IMR-90 (cell line): Measurements from ENCODE around the gene FAM162A. TPM values are rescaled to one million over a fixed set of nuclear protein-coding genes. Genes with fewer than 3 reads are reported as not detected.

Source experiments
- ATAC-seq: fragments of 200-7000 bp; cut with Tn5 transposase; 2 replicates; pipeline ENCODE4 v1.9.1; 2020; ENCODE audit warnings: low read depth, mild to moderate bottlenecking, moderate library complexity
- BruUV-seq: library from RNA; stranded (reverse); fragments of 400-500 nt; replicated peaks from 2 replicates; lab custom pipeline; 2021; lab: Mats Ljungman, UMichigan
- CTCF ChIA-PET: fragments of 300-600 bp; formaldehyde crosslinking; extraction: SDS; loops from one replicate; lab custom pipeline; 2021; ENCODE audit warnings: antibody characterized with exemption; lab: Yijun Ruan, JAX
- POLR2A ChIA-PET: fragments of 300-600 bp; sonication (Branson Sonifier 250); formaldehyde crosslinking; loops from one replicate; lab custom pipeline; 2022; ENCODE audit warnings: antibody characterized with exemption; ENCODE audit not compliant: unreplicated experiment; lab: Charles Lee
- DNase-seq: peaks from one replicate; pipeline ENCODE4 v3.0.0; 2013
- H2AFZ ChIP-seq: replicated peaks from 2 replicates; pipeline ENCODE3; 2013; ENCODE audit warnings: low read length, mild to moderate bottlenecking; ENCODE audit not compliant: poor library complexity
- H2AK5ac ChIP-seq: 2 replicates; pipeline ENCODE4 v1.6.1; 2013; ENCODE audit warnings: low read depth, low read length, inconsistent platforms
- H2AK9ac ChIP-seq: replicated peaks from 2 replicates; pipeline ENCODE3; 2013; ENCODE audit warnings: mild to moderate bottlenecking, low read depth, low read length, moderate library complexity; ENCODE audit not compliant: poor library complexity
- H2BK120ac ChIP-seq: 2 replicates; pipeline ENCODE4 v1.6.1; 2013; ENCODE audit warnings: low read depth, low read length, inconsistent platforms
- H2BK15ac ChIP-seq: 3 replicates; pipeline ENCODE4 v1.6.1; 2013; ENCODE audit warnings: low read depth, low read length, inconsistent platforms
- H2BK20ac ChIP-seq: 2 replicates; pipeline ENCODE4 v1.6.1; 2013; ENCODE audit warnings: low read depth, mild to moderate bottlenecking, inconsistent platforms, low read length, moderate library complexity
- H2BK5ac ChIP-seq: 2 replicates; pipeline ENCODE4 v1.6.1; 2013; ENCODE audit warnings: mild to moderate bottlenecking, low read depth, low read length, inconsistent platforms; ENCODE audit not compliant: poor library complexity, severe bottlenecking
- H3K14ac ChIP-seq: replicated peaks from 2 replicates; pipeline ENCODE4 v1.6.1; 2013; ENCODE audit warnings: low read depth, low read length, inconsistent platforms
- H3K18ac ChIP-seq: 2 replicates; pipeline ENCODE4 v1.6.1; 2013; ENCODE audit warnings: low read depth, low read length, control low read depth
- H3K23ac ChIP-seq: 2 replicates; pipeline ENCODE4 v1.6.1; 2013; ENCODE audit warnings: low read depth, low read length, inconsistent platforms
- H3K27ac ChIP-seq: 2 replicates; pipeline ENCODE4 v1.5.1; 2013; ENCODE audit warnings: mild to moderate bottlenecking, control low read depth, low read length; ENCODE audit not compliant: insufficient read depth
- H3K27me3 ChIP-seq: 2 replicates; pipeline ENCODE4 v1.6.1; 2013; ENCODE audit warnings: low read length; ENCODE audit not compliant: control insufficient read depth, insufficient read depth
- H3K36me3 ChIP-seq: 2 replicates; pipeline ENCODE4 v1.6.1; 2013; ENCODE audit warnings: low read length, mixed read lengths; ENCODE audit not compliant: control insufficient read depth, insufficient read depth
- H3K4ac ChIP-seq: 2 replicates; pipeline ENCODE4 v1.6.1; 2013; ENCODE audit warnings: low read depth, low read length, inconsistent platforms
- H3K4me1 ChIP-seq: 2 replicates; pipeline ENCODE4 v1.6.1; 2013; ENCODE audit warnings: low read length, mixed read lengths; ENCODE audit not compliant: control insufficient read depth, insufficient read depth
- H3K4me2 ChIP-seq: 2 replicates; pipeline ENCODE4 v1.6.1; 2013; ENCODE audit warnings: low read depth, mild to moderate bottlenecking, control low read depth, low read length, moderate library complexity
- H3K4me3 ChIP-seq: 2 replicates; pipeline ENCODE4 v1.5.1; 2013; ENCODE audit warnings: low read depth, mild to moderate bottlenecking, control low read depth, low read length, moderate library complexity; ENCODE audit not compliant: insufficient read depth
- H3K56ac ChIP-seq: 2 replicates; pipeline ENCODE4 v1.6.1; 2013; ENCODE audit warnings: low read length, inconsistent platforms; ENCODE audit not compliant: insufficient read depth; ENCODE audit errors: extremely low read depth
- H3K79me1 ChIP-seq, 2 experiments: 2 replicates each; pipeline ENCODE4 v1.6.1; 2013; ENCODE audit warnings: low read length in 2 of 2, inconsistent platforms in 1 of 2, low read depth in 1 of 2
- H3K9ac ChIP-seq: 2 replicates; pipeline ENCODE4 v1.6.1; 2013; ENCODE audit warnings: low read depth, low read length, control low read depth
- H3K9me1 ChIP-seq: 2 replicates; pipeline ENCODE4 v1.6.1; 2013; ENCODE audit warnings: low read length, inconsistent platforms; ENCODE audit not compliant: insufficient read depth
- H3K9me3 ChIP-seq: 2 replicates; pipeline ENCODE4 v1.6.1; 2013; ENCODE audit warnings: low read length; ENCODE audit not compliant: control insufficient read depth, insufficient read depth
- H4K20me1 ChIP-seq: 2 replicates; pipeline ENCODE4 v1.6.1; 2013; ENCODE audit warnings: low read length, inconsistent platforms; ENCODE audit not compliant: insufficient read depth
- H4K5ac ChIP-seq: 2 replicates; pipeline ENCODE4 v1.6.1; 2013; ENCODE audit warnings: mild to moderate bottlenecking, low read depth, low read length, control low read depth
- H4K8ac ChIP-seq, 2 experiments: 2 replicates each; pipeline ENCODE4 v1.6.1; 2013; ENCODE audit warnings: low read depth in 2 of 2, low read length in 2 of 2, control low read depth in 1 of 2, inconsistent platforms in 1 of 2
- H4K91ac ChIP-seq: 2 replicates; pipeline ENCODE4 v1.6.1; 2013; ENCODE audit warnings: low read depth, low read length, inconsistent platforms; ENCODE audit not compliant: insufficient read depth
- BHLHE40 ChIP-seq: fragments of 150-350 bp; IDR thresholded peaks from 2 replicates; pipeline ENCODE4 v1.6.1; 2016; ENCODE audit warnings: mild to moderate bottlenecking, low read depth, low read length
- CHD1 ChIP-seq: IDR thresholded peaks from 2 replicates; pipeline ENCODE4 v1.6.1; 2012; ENCODE audit warnings: low read depth, low read length, improper control_type of control experiment
- FOS ChIP-seq: fragments of 150-350 bp; IDR thresholded peaks from 2 replicates; pipeline ENCODE4 v1.6.1; 2016; ENCODE audit warnings: low read depth, low read length
- MAFK ChIP-seq: IDR thresholded peaks from 2 replicates; pipeline ENCODE4 v1.6.1; 2012; ENCODE audit warnings: low read depth, low read length, improper control_type of control experiment
- MXI1 ChIP-seq: IDR thresholded peaks from 2 replicates; pipeline ENCODE4 v1.6.1; 2012; ENCODE audit warnings: low read depth, mild to moderate bottlenecking, low read length, moderate library complexity, borderline replicate concordance
- NFE2L2 ChIP-seq: fragments of 150-350 bp; IDR thresholded peaks from 2 replicates; pipeline ENCODE4 v1.6.1; 2016; ENCODE audit warnings: low read depth, mild to moderate bottlenecking, low read length
- POLR2A ChIP-seq: IDR thresholded peaks from 2 replicates; pipeline ENCODE4 v1.6.1; 2012; ENCODE audit warnings: mild to moderate bottlenecking, low read depth, low read length
- RAD21 ChIP-seq: IDR thresholded peaks from 2 replicates; pipeline ENCODE4 v1.6.1; 2012; ENCODE audit warnings: low read length, improper control_type of control experiment
- RCOR1 ChIP-seq: IDR thresholded peaks from 2 replicates; pipeline ENCODE4 v1.6.1; 2012; ENCODE audit warnings: mild to moderate bottlenecking, low read length, improper control_type of control experiment; ENCODE audit not compliant: insufficient replicate concordance
- whole genome bisulfite sequencing, 2 experiments: methylation state at CpG; one replicate each; pipeline versions ENCODE4 v1.1.5 to v1.1.7; 2013; ENCODE audit warnings: missing lambda C conversion rate in 2 of 2; ENCODE audit not compliant: insufficient read length in 1 of 2; ENCODE audit errors: extremely low coverage in 2 of 2; 5-methylcytosine and 5-hydroxymethylcytosine counted together
- dilution Hi-C: fragments of 300-500 bp; cut with HindIII; formaldehyde crosslinking; loops from one replicate; pipeline ENCODE4 v1.14.3; 2018; ENCODE audit warnings: low sequenced_read_pairs; ENCODE audit not compliant: unreplicated experiment
- in situ Hi-C: fragments of 300-500 bp; cut with MboI; formaldehyde crosslinking; loops from 3 replicates; pipeline ENCODE4 v1.14.3; 2019; ENCODE audit warnings: low sequenced_read_pairs, inconsistent platforms, mixed read lengths
- intact Hi-C: fragments of 100-400 bp; cut with micrococcal nuclease; formaldehyde crosslinking; loops from 2 replicates; pipeline ENCODE4 v1.10.0; 2022
- polyA plus RNA-seq, 3 experiments: library from polyadenylated mRNA; depleted of rRNA; stranded (reverse); fragments of >200 nt; gene quantifications; 2 replicates each; pipeline ENCODE4 v1.2.3, GENCODE V29; 2012; ENCODE audit warnings: low replicate concordance in 1 of 3
- total RNA-seq: library from RNA; depleted of rRNA; stranded (reverse); fragments of >200 nt; gene quantifications from 2 replicates; pipeline ENCODE4 v1.2.3, GENCODE V29; 2012
- TF ChIP-seq, protein P1 (sequence below): fragments of 150-350 bp; IDR thresholded peaks from 2 replicates; pipeline ENCODE4 v1.6.1; 2016; ENCODE audit warnings: low read depth, mild to moderate bottlenecking, low read length, moderate library complexity, borderline replicate concordance
- TF ChIP-seq, protein P2 (sequence below): conservative IDR thresholded peaks from 2 replicates; pipeline ENCODE4 v1.5.1; 2012; ENCODE audit warnings: mild to moderate bottlenecking, low read depth, low read length, improper control_type of control experiment
- TF ChIP-seq, protein P3 (sequence below): fragments of 150-350 bp; IDR thresholded peaks from 2 replicates; pipeline ENCODE4 v1.6.1; 2017; ENCODE audit warnings: mild to moderate bottlenecking, antibody characterized with exemption, low read length, low read depth

The FAM162A gene
- total and polyA plus RNA-seq, 2 of the 4 experiments (the other 2 are of a cell fraction): 33.9 to 66.8 TPM

DNA sequence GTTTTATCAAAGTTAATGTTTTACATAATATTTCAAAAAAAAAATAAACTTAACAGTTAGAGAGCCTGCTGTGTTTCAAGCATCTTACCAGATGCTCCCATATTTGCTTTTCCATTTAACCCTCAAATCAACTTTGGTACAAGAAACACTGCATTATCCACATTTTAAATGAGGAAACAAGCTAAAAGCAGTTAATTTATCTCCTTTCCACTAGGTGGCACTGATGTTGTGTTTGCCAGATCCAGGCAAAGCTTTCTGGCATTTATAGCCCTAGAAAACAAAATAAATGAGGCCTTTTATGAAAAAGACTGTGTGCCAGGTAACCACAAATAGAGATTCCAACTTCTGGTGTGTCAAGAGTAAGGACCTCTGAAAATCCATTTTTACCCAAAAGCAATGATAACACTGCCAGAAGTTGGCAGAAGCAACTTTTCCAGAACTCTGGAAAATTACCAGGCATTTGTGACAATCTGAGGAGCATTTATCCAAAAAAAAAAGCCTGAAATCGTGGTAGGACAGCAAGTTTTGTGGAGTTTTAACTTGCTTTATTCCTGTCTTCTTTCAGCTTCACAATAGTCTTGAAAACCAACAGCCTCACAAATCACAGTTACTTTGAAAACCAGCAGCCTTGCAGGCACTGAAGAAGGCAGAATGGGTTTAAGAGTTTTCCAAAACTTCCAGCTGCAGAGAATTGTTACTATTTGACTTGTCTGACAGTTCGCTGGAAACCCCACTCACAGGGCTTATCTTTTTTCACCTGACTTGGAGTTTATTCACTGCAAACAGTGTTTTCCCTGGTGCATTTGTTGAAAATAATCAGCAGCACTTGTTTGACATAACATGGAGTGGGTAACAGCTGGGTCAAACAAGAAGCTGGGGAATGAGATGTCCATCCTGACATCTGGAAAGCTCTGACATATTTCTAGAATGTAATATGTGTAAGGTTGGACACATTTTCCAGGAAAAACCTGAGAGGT, 9.2 kb downstream of the FAM162A start:
- H2AK9ac ChIP-seq: no peak overlapping the region
- no peaks in the 10 kb centered on the region for H3K9me1 ChIP-seq
- H4K5ac ChIP-seq: peak overlapping the region; percentile 83; the same call in 1 of the 2 replicates
- no peaks in the 10 kb centered on the region for H3K9me3 ChIP-seq
- DNase-seq: peak; percentile 66
- peak overlapping the region in 1 of 2 experiments; percentile 94; a peak in 3 of 4 replicates for H4K8ac ChIP-seq
- H3K36me3 ChIP-seq: no peaks in the 10 kb centered on the region; the same call in 1 of the 2 replicates
- no peak overlapping the region for H4K91ac ChIP-seq
- no peak overlapping the region for H2AK5ac ChIP-seq
- peak; percentile 55; the same call in 1 of the 2 replicates for ATAC-seq
- dilution Hi-C loops: no loop called here
- peaks cover 0 to 3% of the 10 kb centered on the region in 2 experiments; a peak in 2 of 4 replicates for H3K79me1 ChIP-seq
- peak overlapping the region; percentile 98; the same call in 1 of the 2 replicates for H3K18ac ChIP-seq
- H3K27ac ChIP-seq: no peak overlapping the region
- 33% methylated on average over 1 of the region's 2 CpGs; no CpG with 5 or more reads in 1 of the 2 experiments for WGBS, 2 experiments
- no peak overlapping the region for H3K4me2 ChIP-seq
- ChIA-PET POLR2A (interaction anchor here (1.0 kb wide), 1 partner anchor 9 kb away, joined by 5 read pairs; the partner anchor contains the start of gene FAM162A), CTCF (interaction anchor here (0.6 to 2.0 kb wide), 3 partner anchors 9 to 255 kb away, joined by 5 to 14 read pairs (median 6); partner anchors contain the start of gene FAM162A)
- H3K4ac ChIP-seq: peak overlapping the region; percentile 72; the same call in 1 of the 2 replicates
- in situ Hi-C loops: loop anchor here (10.0 kb wide), 1 partner anchor 282 kb away; no protein-coding TSS in a partner anchor
- H3K27me3 ChIP-seq: no peaks in the 10 kb centered on the region
- no peak overlapping the region for H2AFZ ChIP-seq
- no peak overlapping the region for H3K4me3 ChIP-seq
- peak overlapping the region; percentile 39; the same call in 1 of the 2 replicates for H2BK20ac ChIP-seq
- H3K4me1 ChIP-seq: peaks cover 5% of the 10 kb centered on the region
- H3K23ac ChIP-seq: no peak overlapping the region
- intact Hi-C loops: loop anchor here (1.0 to 5.0 kb wide), 3 partner anchors 169 to 635 kb away; partner anchors contain the start of genes DTX3L and PARP9
- H3K9ac ChIP-seq: no peak overlapping the region
- peak overlapping the region; percentile 80 for H2BK5ac ChIP-seq
- BruUV-seq: no TSS peak
- H4K20me1 ChIP-seq: no peaks in the 10 kb centered on the region
- H2BK15ac ChIP-seq: no peak overlapping the region
- H2BK120ac ChIP-seq: peak overlapping the region; percentile 87; the same call in 1 of the 2 replicates
- 0 out of 2 replicates have a peak overlapping the region, but pooled peaks have one; percentile 50 for H3K14ac ChIP-seq
- no peak overlapping the region for H3K56ac ChIP-seq
- TF ChIP-seq FOS: no peak
- TF ChIP-seq, protein P1, sequence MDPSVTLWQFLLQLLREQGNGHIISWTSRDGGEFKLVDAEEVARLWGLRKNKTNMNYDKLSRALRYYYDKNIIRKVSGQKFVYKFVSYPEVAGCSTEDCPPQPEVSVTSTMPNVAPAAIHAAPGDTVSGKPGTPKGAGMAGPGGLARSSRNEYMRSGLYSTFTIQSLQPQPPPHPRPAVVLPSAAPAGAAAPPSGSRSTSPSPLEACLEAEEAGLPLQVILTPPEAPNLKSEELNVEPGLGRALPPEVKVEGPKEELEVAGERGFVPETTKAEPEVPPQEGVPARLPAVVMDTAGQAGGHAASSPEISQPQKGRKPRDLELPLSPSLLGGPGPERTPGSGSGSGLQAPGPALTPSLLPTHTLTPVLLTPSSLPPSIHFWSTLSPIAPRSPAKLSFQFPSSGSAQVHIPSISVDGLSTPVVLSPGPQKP: no peak
- no peak for TF ChIP-seq NFE2L2
- no peak for TF ChIP-seq BHLHE40
- TF ChIP-seq RCOR1: no peak
- TF ChIP-seq POLR2A: no peak
- TF ChIP-seq, protein P2, sequence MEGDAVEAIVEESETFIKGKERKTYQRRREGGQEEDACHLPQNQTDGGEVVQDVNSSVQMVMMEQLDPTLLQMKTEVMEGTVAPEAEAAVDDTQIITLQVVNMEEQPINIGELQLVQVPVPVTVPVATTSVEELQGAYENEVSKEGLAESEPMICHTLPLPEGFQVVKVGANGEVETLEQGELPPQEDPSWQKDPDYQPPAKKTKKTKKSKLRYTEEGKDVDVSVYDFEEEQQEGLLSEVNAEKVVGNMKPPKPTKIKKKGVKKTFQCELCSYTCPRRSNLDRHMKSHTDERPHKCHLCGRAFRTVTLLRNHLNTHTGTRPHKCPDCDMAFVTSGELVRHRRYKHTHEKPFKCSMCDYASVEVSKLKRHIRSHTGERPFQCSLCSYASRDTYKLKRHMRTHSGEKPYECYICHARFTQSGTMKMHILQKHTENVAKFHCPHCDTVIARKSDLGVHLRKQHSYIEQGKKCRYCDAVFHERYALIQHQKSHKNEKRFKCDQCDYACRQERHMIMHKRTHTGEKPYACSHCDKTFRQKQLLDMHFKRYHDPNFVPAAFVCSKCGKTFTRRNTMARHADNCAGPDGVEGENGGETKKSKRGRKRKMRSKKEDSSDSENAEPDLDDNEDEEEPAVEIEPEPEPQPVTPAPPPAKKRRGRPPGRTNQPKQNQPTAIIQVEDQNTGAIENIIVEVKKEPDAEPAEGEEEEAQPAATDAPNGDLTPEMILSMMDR: peak; percentile 74
- no peak for TF ChIP-seq MAFK
- no peak for TF ChIP-seq CHD1
- TF ChIP-seq RAD21: peak; percentile 71
- no peak for TF ChIP-seq MXI1
- TF ChIP-seq, protein P3, sequence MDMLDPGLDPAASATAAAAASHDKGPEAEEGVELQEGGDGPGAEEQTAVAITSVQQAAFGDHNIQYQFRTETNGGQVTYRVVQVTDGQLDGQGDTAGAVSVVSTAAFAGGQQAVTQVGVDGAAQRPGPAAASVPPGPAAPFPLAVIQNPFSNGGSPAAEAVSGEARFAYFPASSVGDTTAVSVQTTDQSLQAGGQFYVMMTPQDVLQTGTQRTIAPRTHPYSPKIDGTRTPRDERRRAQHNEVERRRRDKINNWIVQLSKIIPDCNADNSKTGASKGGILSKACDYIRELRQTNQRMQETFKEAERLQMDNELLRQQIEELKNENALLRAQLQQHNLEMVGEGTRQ: no peak
